ENCODE data around the gene CNBD2. TPM values are rescaled to one million over a fixed set of nuclear protein-coding genes. Genes with fewer than 3 reads are reported as not detected.
"Not testable (repeated sequence)": the region's sequence is repeated elsewhere in the genome, so short reads cannot be mapped to it uniquely, and the experiment has no call there.

CNBD2 gene
- total RNA-seq, 1 experiment from 2014 or later = 3.1 TPM

DNA sequence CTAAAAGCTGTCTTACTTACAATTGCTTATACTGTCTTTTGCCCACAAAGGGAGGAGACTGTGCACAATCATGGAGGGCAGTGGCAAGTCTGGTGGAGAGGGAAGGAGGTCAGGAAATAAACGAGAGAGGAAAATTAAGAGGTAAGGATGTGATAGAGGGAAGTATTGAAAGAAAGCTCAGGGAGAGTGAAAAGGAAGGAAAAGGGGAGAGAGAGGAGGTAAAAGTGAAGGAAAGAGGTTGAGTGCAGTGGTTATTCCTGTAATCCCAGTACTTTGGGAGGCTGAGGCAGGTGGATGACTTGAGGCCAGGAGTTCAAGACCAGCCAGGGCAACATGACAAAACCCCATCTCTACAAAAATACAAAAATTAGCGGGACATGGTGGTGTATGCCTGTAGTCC is 103.5 kb downstream of the CNBD2 start:
- Histone ChIP-seq H3K27ac (ENCODE audit: low read depth, low read length, poor library complexity, severe bottlenecking) (no peak overlapping the region), H3K9me3 (ENCODE audit: low read depth, low read length, poor library complexity, severe bottlenecking) (no peaks in the 10 kb centered on the region), H3K27me3 (replicated peaks; ENCODE audit: insufficient read depth, low read depth, low read length, poor library complexity) (no peaks in the 10 kb centered on the region), H3K4me1 (ENCODE audit: insufficient read depth, low read length, poor library complexity, severe bottlenecking) (peaks cover 2% of the 10 kb centered on the region), H3K4me3 (ENCODE audit: low read depth, low read length, poor library complexity, severe bottlenecking) (no peak overlapping the region), H3K36me3 (ENCODE audit: insufficient read depth, low read length, poor library complexity, severe bottlenecking) (no peaks in the 10 kb centered on the region)
- no peak for DNase-seq (ENCODE audit: low spot score)
- no TSS peak for BruUV-seq (replicated peaks)
- intact Hi-C loops (cut with micrococcal nuclease; ENCODE audit: unreplicated experiment) = no loop called here
- POLR2A ChIA-PET (ENCODE audit: low non-redundant PET) = no interaction called here
- TF ChIP-seq EZH2 (IDR thresholded peaks at IDR 0.05; ENCODE audit: borderline replicate concordance, low read depth, low read length, poor library complexity, severe bottlenecking) (no peak), CTCF (conservative IDR thresholded peaks at IDR 0.05; ENCODE audit: low read depth, low read length) (no peak)
- CTCF ChIA-PET = no interaction called here

DNA sequence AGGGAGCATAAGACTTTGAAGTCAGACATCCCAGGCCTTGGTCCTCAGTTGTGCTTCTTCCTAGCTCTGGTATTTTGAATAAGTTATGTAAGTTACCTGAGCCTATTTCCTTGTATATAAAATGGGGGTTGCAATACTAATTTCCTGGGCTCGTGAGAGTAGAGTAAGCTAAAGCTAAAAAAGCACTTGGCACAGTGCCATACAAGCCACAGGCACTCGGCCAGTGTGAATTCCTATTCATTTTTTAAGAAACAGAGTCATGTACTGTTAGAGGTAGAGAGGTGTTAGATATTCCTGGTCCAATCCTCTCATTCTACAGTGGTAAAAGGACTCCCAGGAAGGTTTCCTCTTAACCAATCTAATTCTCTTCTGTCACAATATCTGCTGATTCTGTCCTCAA is 106.6 kb downstream of the CNBD2 start:
- no peaks in the 10 kb centered on the region for H3K9me3 ChIP-seq (ENCODE audit: low read depth, low read length, poor library complexity, severe bottlenecking)
- intact Hi-C loops (cut with micrococcal nuclease; ENCODE audit: unreplicated experiment) = no loop called here
- ChIA-PET CTCF (no interaction called here), POLR2A (ENCODE audit: low non-redundant PET) (no interaction called here)
- no peak overlapping the region for H3K27ac ChIP-seq (ENCODE audit: low read depth, low read length, poor library complexity, severe bottlenecking)
- TF ChIP-seq CTCF (conservative IDR thresholded peaks at IDR 0.05; ENCODE audit: low read depth, low read length) (no peak), EZH2 (IDR thresholded peaks at IDR 0.05; ENCODE audit: borderline replicate concordance, low read depth, low read length, poor library complexity, severe bottlenecking) (no peak)
- H3K4me1 ChIP-seq (ENCODE audit: insufficient read depth, low read length, poor library complexity, severe bottlenecking) = no peaks in the 10 kb centered on the region
- H3K36me3 ChIP-seq (ENCODE audit: insufficient read depth, low read length, poor library complexity, severe bottlenecking) = no peaks in the 10 kb centered on the region
- no peak for DNase-seq (ENCODE audit: low spot score)
- H3K4me3 ChIP-seq (ENCODE audit: low read depth, low read length, poor library complexity, severe bottlenecking) = no peak overlapping the region
- BruUV-seq (replicated peaks) = no TSS peak
- no peaks in the 10 kb centered on the region for H3K27me3 ChIP-seq (replicated peaks; ENCODE audit: insufficient read depth, low read depth, low read length, poor library complexity)

GRCh38 chr20:36077762-36078161 is 109.4 kb downstream of the CNBD2 start:
- H3K4me3 ChIP-seq (ENCODE audit: low read depth, low read length, poor library complexity, severe bottlenecking); DNase-seq (ENCODE audit: low spot score); H3K27ac ChIP-seq (ENCODE audit: low read depth, low read length, poor library complexity, severe bottlenecking); CTCF ChIA-PET; intact Hi-C loops (cut with micrococcal nuclease; ENCODE audit: unreplicated experiment); H3K36me3 ChIP-seq (ENCODE audit: insufficient read depth, low read length, poor library complexity, severe bottlenecking); H3K9me3 ChIP-seq (ENCODE audit: low read depth, low read length, poor library complexity, severe bottlenecking); BruUV-seq (replicated peaks); POLR2A ChIA-PET (ENCODE audit: low non-redundant PET); H3K27me3 ChIP-seq (replicated peaks; ENCODE audit: insufficient read depth, low read depth, low read length, poor library complexity); H3K4me1 ChIP-seq (ENCODE audit: insufficient read depth, low read length, poor library complexity, severe bottlenecking): not testable (repeated sequence)

DNA sequence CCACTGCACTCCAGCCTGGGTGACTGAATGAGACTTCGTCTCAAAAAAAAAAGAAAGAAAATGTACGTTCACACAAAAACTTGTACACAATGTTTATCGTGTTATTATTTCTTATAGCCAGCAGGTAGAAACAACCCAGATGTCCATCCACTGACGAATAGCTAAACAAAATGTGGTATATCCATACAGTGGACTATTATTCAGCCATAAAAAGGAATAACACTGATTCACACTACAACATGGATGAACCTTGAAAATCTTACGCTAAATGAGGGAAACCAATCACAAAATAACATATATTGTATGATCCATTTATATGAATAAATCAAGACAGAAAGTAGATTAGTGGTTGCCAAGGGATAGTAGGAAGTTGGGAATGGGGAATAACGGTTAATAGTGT is 111.1 kb downstream of the CNBD2 start:
- Histone ChIP-seq H3K27me3 (replicated peaks; ENCODE audit: insufficient read depth, low read depth, low read length, poor library complexity) (no peaks in the 10 kb centered on the region), H3K27ac (ENCODE audit: low read depth, low read length, poor library complexity, severe bottlenecking) (no peak overlapping the region), H3K9me3 (ENCODE audit: low read depth, low read length, poor library complexity, severe bottlenecking) (no peaks in the 10 kb centered on the region), H3K4me3 (ENCODE audit: low read depth, low read length, poor library complexity, severe bottlenecking) (no peak overlapping the region), H3K36me3 (ENCODE audit: insufficient read depth, low read length, poor library complexity, severe bottlenecking) (no peaks in the 10 kb centered on the region), H3K4me1 (ENCODE audit: insufficient read depth, low read length, poor library complexity, severe bottlenecking) (no peaks in the 10 kb centered on the region)
- TF ChIP-seq CTCF (conservative IDR thresholded peaks at IDR 0.05; ENCODE audit: low read depth, low read length) (no peak), EZH2 (IDR thresholded peaks at IDR 0.05; ENCODE audit: borderline replicate concordance, low read depth, low read length, poor library complexity, severe bottlenecking) (no peak)
- intact Hi-C loops (cut with micrococcal nuclease; ENCODE audit: unreplicated experiment) = no loop called here
- BruUV-seq (replicated peaks) = no TSS peak
- CTCF ChIA-PET = no interaction called here
- DNase-seq (ENCODE audit: low spot score) = no peak
- POLR2A ChIA-PET (ENCODE audit: low non-redundant PET) = no interaction called here

DNA sequence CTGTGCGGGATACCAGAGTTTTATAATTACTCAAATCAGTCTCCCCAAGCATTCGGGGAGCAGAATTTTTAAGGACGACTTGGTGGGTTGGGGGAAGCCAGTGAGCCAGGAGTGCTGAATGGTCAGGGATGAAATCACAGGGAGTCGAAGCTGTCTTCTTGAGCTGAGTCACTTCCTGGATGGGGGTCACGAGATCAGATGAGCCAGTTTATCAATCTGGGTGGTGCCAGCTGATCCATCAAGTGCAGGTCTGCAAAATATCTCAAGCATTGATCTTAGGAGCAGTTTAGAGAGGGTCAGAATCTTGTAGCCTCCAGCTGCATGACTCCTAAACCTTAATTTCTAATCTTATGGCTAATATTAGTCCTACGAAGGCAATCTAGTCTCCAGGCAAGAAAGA is 111.6 kb downstream of the CNBD2 start:
- CTCF ChIA-PET; POLR2A ChIA-PET (ENCODE audit: low non-redundant PET); H3K36me3 ChIP-seq (ENCODE audit: insufficient read depth, low read length, poor library complexity, severe bottlenecking); H3K4me3 ChIP-seq (ENCODE audit: low read depth, low read length, poor library complexity, severe bottlenecking); H3K27me3 ChIP-seq (replicated peaks; ENCODE audit: insufficient read depth, low read depth, low read length, poor library complexity); DNase-seq (ENCODE audit: low spot score); BruUV-seq (replicated peaks); H3K9me3 ChIP-seq (ENCODE audit: low read depth, low read length, poor library complexity, severe bottlenecking); H3K27ac ChIP-seq (ENCODE audit: low read depth, low read length, poor library complexity, severe bottlenecking); intact Hi-C loops (cut with micrococcal nuclease; ENCODE audit: unreplicated experiment); H3K4me1 ChIP-seq (ENCODE audit: insufficient read depth, low read length, poor library complexity, severe bottlenecking): not testable (repeated sequence)

Data from A673 (cell line).